ENCODE measurements around the gene PLXNA1.

DNA sequence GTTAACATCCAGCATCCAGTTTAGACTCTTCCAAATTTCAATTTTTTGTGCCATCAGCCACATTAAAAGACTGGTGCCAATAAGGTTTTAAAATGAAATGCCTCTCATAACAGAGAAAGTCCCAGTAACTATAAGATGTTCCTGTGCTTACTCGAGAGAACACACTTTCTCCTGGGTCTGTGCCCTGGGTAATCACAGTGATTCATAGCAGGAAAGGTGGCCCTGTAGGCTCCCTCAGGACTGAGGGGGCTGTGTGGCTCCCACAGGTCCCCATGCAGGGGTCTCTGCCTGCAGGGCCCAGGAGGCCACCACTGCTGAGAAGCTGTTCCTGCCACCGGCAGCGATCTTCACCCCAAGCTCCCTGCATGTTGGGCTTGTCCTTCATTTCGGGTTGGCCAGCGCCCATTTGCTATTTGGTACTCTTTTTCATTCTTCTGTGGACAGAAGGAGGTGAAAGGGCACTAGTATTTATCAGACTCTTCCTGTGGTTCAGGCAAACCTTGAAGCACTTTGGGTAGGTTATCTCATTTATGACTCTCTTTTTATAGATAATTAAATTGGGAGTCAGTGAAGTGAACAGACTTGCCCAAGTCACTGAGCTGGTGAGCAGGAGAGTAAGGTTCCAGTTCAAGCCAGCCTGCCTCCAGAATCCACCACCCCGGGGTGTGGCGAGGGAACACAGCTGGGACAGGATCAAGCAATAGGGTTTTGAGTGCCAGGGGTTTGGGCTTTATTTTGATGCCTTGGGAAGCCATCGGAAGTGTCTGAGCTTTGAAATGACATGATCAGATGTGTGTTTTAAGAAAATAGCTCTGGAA, 44.2 kb upstream of the PLXNA1 start:
- no peak for TF ChIP-seq CTCF (IDR thresholded peaks at IDR 0.05)
- no peak for TF ChIP-seq POLR2A (IDR thresholded peaks at IDR 0.05)

All from uterus (tissue), 2 donors.